ENCODE results near the gene LCAT.

LCAT gene

GRCh38 chr16:67907397-67908180 is 36.3 kb downstream of the LCAT start:
- no peak for DNase-seq

GRCh38 chr16:67902831-67903230 is 41.1 kb downstream of the LCAT start:
- DNase-seq: no peak

- no peak for DNase-seq
Observed at GRCh38 chr16:67901734-67902133, 42.2 kb downstream of the LCAT start.

GRCh38 chr16:67897231-67897630 is 46.7 kb downstream of the LCAT start:
- DNase-seq: no peak

GRCh38 chr16:67893743-67894399 is 50.0 kb downstream of the LCAT start:
- no peak for DNase-seq

GRCh38 chr16:67892899-67893742 is 50.8 kb downstream of the LCAT start, which contains the start of gene PSKH1:
PSKH1 (plus strand) TSS chr16:67893254; CDS start chr16:67908750, 15,496 bp downstream.
- DNase-seq: peak; percentile 79

GRCh38 chr16:67892375-67892774 is 51.5 kb downstream of the LCAT start:
- DNase-seq: no peak

Data from NCI-H526 treated with DMSO at 0.1 percent for 48 hours (cell line).